NCI-H2227 treated with DMSO at 0.1 percent for 48 hours (cell line): ENCODE data around the gene FSIP1.

ENCODE experiments used
- DNase-seq: peaks from one replicate; lab custom pipeline; 2025; lab: John Stamatoyannopoulos, UW

FSIP1 gene

DNA sequence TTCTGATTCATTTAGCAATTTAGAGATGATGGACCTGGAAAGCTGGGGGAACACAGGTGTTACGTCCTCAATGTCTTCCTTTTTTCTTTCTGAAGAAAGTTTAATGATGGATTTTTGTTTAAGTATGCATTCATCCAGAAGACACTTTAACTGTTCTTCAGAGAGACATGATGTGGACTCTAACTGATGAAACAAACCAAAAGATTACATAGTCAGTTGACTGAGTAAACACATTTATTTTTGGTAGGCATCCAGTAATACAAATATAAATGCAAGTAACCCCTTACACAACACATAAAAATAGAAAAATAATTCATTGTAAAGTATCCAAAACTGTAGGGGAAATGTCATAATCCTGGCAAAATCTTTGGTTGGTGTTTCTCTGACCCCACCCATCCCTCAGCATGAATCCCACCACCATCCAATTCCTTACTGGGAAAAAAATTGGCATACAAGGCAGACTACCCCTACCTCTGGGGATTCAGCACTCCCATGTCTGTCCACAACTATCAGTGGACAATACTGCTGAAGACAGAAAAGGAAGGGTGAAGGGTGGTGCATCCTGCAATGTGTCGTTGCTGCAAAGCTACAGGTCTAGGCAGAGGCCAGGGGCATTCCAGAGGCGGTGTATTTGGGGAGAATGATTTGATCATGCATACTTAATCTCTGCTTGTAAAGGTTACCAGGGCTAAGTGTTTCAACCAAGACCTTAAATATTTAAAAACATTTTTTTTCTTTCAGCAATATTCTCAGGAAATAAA is 164.4 kb downstream of the FSIP1 start:
- no peak for DNase-seq

DNA sequence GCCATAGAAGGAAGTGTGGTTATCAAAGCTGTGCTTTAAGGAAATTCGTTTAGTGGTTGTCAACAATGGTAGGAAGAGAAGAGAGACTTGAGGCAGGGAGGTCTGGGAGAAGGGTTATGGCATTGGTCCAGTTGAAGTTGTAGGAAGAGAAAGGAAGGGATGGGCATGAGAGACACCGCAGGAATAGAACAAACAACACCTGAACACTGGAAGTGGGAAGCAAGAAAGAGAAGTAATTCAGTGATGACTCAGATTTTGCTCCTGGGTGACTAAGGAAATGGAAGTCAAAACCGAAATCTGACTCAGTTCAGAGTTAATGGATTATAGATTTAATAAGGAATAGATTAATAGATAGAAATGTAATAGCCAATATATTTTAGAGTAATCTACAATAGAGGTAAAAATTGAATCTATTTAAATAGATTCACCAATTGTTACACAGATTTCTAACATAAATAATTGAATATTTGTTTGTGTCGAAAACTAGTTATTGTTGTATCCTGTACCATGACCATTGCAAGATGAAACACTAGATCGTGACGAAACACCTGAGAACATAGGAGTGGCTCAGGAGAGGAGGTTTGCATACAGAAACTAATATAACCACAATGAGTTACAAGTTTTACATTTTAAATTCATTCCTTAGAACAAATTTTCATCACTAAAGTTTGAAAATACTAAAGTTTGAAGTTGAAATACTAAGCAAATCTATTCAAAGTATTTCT is 165.7 kb downstream of the FSIP1 start:
- no peak for DNase-seq

DNA sequence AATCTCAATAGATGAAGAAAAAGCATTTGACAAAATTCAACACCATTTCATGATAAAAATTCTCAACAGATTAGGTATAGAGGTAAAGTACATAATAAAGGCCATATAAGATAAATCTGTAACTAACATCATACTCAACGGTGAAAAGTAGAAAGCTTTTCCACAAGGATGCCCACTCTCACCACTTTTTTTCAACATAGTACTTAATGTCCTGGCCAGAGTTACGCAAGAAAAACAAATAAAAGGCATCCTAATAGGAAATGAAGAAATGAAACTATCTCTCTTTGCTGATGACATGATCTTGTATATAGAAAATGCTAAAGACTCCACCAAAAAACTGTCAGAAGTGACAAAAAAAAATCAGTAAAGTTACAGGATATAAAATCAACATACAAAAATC is 168.8 kb downstream of the FSIP1 start:
- DNase-seq, result no peak

DNA sequence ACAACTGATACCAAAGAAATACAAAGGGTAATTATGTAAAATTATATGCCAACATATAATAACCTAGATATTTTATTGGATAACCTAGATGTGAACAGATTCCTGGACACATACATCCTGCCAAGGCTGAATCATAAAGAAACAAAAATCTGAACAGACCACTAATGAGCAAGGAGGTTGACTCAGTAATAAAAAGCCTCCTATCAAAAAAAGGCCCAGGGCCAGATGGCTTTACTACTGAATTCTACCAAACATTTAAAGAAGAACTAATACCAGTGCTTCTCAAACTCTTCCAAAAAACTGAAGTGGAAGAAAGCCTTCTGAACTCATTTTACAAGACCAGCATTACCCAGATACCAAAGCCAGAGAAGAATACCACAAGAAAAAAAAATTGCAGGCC is 169.4 kb downstream of the FSIP1 start:
- no peak for DNase-seq

DNA sequence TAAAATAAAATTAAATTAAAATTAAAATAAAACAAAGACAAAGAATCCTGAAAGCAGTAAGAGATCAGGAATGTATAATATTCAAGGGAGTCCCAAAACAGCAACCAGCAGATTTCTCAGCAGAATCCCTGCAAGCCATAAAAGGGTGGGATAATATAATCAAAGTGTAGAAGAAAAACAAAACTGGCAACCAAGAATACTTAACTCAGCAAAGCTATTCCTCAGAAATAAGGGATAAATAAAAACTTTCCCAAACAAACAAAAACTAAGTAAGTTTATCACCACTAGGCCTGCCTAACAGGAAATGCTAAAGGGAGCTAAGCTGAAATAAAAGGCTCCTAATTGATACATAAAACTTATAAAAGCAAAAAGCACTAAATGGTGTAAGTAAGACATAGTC is 172.0 kb downstream of the FSIP1 start:
- no peak for DNase-seq

DNA sequence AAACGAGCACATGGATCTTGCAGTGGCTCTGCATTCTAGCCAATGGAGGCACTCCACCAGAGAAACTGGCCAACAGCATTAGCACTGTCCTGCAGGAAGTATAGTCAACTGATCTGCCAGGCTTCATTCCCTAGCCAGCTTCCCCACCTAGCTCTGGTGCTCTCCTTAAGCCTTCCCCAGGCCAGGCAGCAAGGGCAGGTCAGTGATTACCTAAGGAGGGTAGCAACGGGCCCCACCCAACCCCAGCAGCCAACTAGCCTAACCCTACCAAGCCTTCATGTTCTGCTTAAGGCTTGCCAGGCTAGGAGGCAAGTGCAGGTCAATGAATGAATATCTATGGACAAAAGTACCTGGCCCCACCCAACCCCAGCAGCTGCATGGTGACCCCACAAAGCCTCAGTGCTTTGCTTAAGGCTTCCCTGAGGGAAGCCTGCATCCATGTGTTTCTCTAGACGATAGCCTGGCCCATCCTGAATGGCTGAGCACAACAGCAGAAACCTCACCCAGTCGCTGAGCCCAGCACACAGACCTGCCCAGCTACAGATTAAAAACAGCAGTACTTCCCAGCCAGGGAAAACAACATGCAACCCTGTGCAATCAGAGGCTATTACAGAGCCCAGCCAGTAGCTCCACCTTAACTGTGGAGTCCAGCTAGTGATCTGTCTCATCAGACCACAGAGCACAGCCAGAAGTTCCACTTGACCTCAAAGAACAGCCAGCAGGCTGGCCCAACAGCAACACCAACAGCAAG is 173.3 kb downstream of the FSIP1 start:
- no peak for DNase-seq

DNA sequence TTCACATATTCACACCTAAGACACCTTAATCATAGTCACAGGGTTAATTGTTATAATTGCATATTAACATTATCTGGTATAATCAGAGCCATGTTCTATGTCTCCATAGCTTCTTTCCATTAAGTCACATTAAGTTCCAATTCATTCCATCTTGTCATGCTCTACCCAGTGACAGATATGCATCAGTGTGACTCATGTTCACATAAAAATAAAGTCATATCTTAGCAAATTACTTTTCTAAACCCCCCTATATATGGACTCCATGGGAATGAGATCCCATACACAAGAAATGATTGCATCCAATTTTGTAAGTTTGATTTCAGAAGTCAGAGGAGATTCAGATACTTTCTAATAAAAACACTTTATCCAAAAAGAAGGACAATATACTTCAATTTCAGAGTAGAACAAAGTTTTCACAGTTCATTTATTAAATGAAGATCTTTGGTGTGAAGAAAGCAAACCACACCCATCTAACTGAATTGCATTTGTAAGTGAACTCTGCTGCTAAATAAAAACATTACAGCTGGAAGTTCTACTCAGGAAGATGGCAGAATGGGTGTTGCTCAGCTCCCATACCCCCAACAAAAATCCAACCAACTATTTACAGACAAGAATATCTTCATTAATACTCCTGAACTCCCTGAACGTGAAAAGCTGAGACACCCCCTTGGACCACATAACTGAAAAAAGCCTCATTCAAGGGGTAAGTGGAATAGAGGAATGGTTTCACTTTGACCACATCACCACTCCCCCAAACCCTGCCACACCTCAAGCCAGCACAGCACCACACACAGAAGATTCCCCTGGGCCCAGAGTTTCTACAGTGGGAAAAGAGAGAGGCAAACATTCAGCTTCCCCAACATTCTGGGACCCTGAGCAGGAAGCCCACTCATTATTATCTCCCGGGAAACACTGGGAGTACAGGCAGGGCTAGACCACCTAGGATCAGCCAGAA is 174.2 kb downstream of the FSIP1 start:
- no peak for DNase-seq

DNA sequence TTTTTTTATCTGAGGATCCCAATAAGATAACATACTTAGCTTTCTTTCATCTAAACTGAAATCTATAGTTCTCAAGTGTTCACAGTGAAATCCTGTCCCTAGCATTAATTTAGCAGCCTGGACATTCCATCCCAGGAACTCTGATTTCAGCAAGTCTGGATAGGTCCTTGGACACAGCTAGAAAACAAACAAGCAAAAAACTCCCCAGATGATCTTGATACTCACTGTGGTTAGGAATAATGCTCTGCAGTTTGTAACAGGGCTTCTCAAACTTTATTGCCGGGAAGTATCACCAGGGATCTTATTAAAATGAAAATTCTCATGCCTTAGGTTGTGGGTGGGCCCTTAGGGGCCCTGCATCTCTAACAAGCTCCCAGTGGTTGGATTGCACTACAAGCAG is 177.5 kb downstream of the FSIP1 start:
- DNase-seq, result no peak

DNA sequence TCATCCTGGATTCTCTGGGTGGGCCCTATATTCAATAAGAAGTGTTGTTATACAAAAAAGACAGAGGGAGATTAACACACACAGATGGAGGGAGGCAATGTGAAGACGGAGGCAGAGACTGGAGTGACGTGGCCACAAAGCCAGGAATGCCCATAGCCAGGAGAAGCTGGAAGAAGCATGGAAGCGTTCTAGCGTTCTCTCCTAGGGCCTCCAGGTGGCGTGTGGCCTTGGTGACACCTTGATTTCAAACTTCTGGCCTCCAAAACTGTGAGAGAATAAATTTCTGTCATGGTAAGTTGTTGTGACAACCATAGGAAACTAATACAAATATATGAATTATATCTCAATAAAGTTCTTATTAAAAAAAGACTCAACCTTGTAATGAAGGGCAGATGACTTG is 180.5 kb downstream of the FSIP1 start:
- no peak for DNase-seq

DNA sequence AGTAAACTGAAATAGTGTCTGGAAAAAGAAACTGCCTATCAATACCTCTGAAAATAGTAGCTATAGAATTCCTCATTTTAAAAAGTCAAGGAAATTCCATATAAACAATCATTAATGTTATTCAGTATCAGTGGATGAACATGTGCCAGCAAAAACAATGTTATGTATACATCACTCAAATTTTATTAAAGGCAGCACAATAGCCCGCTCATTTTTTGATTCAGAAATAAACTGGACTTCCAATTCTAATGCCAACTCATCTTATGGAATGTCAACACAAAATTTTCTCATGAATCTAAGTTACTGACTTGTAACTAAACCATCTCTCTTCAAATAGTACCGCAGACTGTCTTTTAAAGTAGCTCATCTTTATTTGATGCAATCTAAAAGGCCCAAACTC is 182.8 kb downstream of the FSIP1 start:
- DNase-seq, result no peak

DNA sequence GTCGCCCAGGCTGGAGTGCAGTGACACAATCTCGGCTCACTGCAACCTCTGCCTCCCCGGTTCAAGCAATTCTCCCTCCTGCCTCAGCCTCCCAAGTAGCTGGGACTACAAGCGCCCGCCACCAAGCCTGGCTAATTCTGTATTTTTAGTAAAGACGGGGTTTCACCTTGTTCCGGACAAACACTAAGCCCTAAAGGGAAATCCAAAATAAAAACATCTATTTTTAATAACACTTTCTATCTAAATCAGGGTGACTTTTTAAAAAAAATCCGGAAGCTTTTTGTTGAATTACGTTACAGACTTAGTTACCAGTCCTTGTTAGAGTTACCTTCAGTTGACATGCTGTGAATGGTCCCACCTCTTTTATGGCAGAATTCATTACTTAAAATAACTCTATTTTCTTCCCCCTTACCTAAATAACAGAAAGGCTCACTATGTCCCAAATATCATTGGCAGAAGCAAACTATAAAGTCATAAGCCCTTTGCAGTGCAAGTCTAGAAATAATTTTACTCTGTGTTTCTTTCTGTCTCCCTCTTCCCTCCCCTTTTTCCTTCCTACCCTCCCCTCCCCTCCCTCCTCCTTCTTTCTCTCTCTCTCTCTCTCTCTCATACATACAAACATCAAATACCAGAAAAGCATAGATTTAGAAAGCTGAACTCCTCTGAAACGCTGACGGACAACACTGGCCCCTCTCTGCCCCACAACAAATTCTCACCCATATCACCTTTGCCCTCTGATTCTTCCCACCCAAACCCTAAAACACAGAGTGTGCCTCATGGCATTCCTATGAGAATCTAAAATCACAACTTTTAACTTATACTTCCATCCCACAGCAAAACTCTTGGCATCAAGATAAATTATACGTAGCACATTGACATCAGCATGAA is 183.4 kb downstream of the FSIP1 start:
- no peak for DNase-seq

DNA sequence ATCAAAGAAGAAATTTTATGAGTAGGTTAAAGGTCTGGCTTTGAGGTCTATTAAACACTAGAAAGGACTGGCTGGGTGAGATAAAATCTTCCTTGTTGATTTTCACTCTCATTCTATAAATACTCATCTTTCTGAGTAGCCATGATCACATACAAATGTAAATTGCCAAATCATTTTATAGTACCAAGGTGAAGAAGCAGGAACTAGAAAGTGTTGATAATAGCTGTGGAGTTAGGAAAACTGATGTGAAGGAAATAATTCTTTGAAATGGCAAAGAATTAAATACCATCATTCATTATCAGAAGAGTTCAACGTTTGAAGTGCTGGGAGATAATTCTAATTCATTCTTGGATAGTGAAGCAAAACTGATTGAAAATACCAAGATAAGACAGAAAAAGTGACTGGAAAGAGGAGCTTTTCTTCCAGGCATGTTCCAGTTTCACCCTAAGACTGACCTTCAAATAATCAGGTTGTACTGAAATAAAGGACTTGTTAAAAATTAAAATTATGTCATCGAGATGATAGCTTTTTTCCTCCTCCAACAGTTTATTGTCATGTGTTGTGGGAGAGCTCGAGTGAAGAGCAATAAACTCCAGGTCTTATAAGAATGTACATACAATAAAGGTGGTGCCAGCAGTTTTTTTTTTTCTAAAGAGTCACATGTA is 184.3 kb downstream of the FSIP1 start:
- DNase-seq, result no peak

DNA sequence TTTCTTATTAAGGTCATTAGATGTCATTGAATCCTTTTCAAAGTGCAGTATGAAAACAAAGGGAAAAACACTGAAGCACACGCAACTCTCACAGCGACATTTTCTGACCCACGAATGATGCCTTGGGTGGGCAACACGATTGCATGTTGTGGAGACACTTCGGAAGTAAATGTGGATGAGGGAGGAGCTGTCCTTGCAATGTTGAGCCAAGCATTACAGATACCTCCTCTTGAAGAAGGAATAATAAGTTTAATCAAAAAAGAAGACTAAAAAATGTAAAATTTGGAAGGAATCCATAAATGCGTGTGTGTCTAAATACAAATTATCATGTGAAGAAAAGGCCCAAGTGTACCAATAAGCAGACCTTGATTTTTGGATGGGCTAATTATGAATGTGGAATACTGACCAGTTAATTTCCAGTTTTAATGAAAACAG is 184.9 kb downstream of the FSIP1 start:
- DNase-seq, result no peak

DNA sequence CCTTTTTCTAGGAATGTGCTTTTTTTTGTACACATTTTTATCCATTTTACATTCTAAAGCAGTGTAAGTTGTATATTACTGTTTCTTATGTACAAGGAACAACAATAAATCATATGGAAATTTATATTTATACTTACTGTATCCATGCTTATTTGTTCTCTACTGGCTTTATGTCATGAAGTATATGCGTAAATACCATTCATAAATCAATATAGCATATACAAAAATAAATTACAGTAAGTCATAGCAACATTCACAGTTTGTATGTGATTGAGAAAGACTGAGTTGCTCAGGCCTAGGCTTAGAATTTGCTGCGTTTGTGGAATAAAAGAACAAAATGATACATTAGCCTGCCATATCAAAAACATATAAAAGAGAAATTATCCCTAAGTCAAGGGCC is 185.3 kb downstream of the FSIP1 start:
- no peak for DNase-seq

DNA sequence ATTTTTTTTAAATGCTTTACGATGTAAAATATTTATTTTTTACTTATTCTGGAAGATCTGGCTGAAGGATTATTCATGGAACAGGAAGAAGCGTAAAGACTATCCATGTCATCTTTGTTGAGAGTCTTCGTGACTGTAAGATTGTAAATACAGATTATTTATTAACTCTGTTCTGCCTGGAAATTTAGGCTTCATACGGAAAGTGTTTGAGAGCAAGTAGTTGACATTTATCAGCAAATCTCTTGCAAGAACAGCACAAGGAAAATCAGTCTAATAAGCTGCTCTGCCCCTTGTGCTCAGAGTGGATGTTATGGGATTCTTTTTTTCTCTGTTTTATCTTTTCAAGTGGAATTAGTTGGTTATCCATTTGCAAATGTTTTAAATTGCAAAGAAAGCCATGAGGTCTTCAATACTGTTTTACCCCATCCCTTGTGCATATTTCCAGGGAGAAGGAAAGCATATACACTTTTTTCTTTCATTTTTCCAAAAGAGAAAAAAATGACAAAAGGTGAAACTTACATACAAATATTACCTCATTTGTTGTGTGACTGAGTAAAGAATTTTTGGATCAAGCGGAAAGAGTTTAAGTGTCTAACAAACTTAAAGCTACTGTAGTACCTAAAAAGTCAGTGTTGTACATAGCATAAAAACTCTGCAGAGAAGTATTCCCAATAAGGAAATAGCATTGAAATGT is 186.1 kb downstream of the FSIP1 start:
- no peak for DNase-seq

DNA sequence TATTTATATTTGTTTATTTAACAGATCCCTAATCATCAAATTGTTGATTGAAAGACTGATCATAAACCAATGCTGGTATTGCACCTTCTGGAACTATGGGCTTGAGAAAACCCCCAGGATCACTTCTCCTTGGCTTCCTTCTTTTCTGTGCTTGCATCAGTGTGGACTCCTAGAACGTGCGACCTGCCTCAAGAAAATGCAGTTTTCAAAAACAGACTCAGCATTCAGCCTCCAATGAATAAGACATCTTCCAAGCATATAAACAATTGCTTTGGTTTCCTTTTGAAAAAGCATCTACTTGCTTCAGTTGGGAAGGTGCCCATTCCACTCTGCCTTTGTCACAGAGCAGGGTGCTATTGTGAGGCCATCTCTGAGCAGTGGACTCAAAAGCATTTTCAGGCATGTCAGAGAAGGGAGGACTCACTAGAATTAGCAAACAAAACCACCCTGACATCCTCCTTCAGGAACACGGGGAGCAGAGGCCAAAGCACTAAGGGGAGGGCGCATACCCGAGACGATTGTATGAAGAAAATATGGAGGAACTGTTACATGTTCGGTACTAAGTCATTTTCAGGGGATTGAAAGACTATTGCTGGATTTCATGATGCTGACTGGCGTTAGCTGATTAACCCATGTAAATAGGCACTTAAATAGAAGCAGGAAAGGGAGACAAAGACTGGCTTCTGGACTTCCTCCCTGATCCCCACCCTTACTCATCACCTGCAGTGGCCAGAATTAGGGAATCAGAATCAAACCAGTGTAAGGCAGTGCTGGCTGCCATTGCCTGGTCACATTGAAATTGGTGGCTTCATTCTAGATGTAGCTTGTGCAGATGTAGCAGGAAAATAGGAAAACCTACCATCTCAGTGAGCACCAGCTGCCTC is 187.1 kb downstream of the FSIP1 start:
- no peak for DNase-seq

DNA sequence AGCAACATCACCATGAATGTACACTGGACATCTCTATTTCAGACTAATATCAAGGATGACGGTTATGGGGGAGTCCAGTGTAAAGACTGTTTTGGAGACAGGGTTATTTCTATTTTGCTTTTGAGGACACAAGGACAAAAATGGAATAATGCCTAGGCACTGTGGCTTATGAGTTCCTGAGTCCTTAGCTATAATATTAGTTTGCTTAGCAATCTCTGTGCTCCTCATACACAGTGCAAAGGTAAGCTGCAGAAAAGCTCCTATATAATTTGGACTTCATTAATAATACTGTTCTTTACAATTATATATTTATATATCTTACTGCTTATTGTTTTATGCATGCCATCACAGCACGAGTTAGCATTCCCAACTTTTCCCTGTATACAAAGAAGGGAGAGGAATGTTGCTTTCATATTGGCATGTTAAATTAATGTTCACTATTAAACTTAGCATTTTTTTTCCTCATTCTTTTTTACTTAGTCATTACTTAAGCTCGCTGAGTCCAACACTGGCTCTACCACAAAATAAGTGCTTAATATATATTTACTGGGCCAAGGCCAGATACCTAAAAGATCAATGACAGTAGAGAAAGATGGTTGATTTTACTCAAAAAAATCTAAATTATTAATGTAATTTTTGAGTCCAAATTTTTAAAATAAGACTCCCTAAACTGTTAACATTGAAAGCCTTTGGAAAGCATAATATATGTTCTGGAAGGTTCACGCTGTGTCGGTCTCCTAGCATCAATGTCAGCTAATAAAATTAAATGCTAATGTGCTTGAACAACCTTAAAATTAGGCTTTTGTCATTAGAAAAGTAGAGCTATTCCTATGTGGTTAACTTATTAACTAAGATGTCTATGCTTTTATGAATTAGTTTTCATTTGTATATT is 187.9 kb downstream of the FSIP1 start:
- no peak for DNase-seq
